Nephron progenitor cell (in vitro differentiated cells): ENCODE data around the gene RALB.

Source experiments
- DNase-seq: peaks from one replicate; pipeline ENCODE4 v3.0.0; 2021
- H3K27ac Mint-ChIP-seq: 2 replicates; pipeline ENCODE4 v1.8.0; 2021; ENCODE audit warnings: mild to moderate bottlenecking, moderate library complexity, mixed read lengths
- H3K27me3 Mint-ChIP-seq: 2 replicates; pipeline ENCODE4 v1.8.0; 2021; ENCODE audit warnings: mild to moderate bottlenecking, low read depth, mixed read lengths; ENCODE audit not compliant: poor library complexity
- H3K36me3 Mint-ChIP-seq: 2 replicates; pipeline ENCODE4 v1.8.0; 2021; ENCODE audit warnings: low read depth, mixed read lengths
- H3K4me1 Mint-ChIP-seq: 2 replicates; pipeline ENCODE4 v1.8.0; 2021; ENCODE audit warnings: mixed read lengths
- H3K4me3 Mint-ChIP-seq: 2 replicates; pipeline ENCODE4 v1.8.0; 2021; ENCODE audit warnings: mild to moderate bottlenecking, moderate library complexity, mixed read lengths
- H3K9me3 Mint-ChIP-seq: 2 replicates; pipeline ENCODE4 v1.8.0; 2021; ENCODE audit warnings: mild to moderate bottlenecking, moderate library complexity, mixed read lengths
- TF ChIP-seq, protein P1 (sequence below): fragments of 200-600 bp; sonication (generic); IDR thresholded peaks from 2 replicates; pipeline ENCODE4 v1.5.0; 2021; ENCODE audit warnings: antibody characterized with exemption

Gene RALB

DNA sequence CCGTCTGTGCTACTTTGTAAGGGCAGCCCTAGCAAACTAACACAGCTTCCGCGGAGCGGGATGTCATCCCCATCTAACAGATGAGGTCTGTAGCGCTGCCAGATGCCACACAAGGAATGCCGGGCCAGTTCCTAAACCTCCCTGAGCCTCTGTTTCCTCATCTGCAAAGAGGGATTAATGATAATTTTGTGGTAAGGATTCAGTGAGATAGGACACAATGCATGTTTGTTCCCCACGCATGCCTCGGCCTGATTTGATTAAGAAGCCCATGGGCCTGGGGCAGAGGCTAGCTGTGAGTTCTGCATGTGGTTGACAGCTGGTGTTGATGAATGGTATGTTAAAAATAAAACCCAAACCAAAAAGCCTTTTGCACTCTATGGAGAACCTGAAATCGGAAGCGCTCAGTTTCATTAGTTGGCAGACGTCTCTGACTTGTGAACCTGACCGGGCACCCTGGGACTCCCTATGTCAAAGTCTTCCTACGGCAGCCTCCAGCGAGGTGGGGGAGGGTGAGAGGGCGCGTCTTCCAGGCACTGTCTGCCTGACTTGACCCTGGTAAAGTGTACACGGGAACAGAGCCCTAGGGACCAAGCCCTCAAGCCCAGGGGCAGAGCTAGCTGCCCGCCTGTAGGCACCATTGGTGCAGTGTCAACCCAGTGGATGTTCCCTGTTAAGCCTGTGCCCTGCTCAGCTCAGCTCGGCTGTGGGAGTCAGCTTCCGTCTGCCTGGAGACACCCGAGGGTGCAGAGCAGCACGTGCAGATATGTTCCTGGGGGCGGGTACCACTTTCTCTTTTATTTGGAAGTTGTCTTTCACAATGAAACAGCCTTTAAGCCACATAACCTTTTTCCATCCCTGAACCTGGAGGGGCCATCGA lies 78.5 kb downstream of the RALB start:
- H3K36me3 Mint-ChIP-seq, result no peaks in the 10 kb centered on the region
- DNase-seq, result no peak
- no peak overlapping the region for H3K4me3 Mint-ChIP-seq
- peaks cover 3% of the 10 kb centered on the region for H3K4me1 Mint-ChIP-seq
- H3K27me3 Mint-ChIP-seq, result peaks cover 67% of the 10 kb centered on the region
- peaks cover 7% of the 10 kb centered on the region for H3K9me3 Mint-ChIP-seq
- no peak overlapping the region for H3K27ac Mint-ChIP-seq
- TF ChIP-seq, protein P1, sequence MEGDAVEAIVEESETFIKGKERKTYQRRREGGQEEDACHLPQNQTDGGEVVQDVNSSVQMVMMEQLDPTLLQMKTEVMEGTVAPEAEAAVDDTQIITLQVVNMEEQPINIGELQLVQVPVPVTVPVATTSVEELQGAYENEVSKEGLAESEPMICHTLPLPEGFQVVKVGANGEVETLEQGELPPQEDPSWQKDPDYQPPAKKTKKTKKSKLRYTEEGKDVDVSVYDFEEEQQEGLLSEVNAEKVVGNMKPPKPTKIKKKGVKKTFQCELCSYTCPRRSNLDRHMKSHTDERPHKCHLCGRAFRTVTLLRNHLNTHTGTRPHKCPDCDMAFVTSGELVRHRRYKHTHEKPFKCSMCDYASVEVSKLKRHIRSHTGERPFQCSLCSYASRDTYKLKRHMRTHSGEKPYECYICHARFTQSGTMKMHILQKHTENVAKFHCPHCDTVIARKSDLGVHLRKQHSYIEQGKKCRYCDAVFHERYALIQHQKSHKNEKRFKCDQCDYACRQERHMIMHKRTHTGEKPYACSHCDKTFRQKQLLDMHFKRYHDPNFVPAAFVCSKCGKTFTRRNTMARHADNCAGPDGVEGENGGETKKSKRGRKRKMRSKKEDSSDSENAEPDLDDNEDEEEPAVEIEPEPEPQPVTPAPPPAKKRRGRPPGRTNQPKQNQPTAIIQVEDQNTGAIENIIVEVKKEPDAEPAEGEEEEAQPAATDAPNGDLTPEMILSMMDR, result no peak

GRCh38 chr2:120331903-120332302 lies 79.3 kb downstream of the RALB start:
- Mint-ChIP-seq H3K9me3 (peaks cover 7% of the 10 kb centered on the region), H3K36me3 (no peaks in the 10 kb centered on the region), H3K4me3 (no peak overlapping the region), H3K27me3 (peaks cover 66% of the 10 kb centered on the region), H3K4me1 (peaks cover 7% of the 10 kb centered on the region), H3K27ac (no peak overlapping the region)
- DNase-seq, result no peak
- TF ChIP-seq, protein P1, result no peak

GRCh38 chr2:120332384-120332783 lies 79.7 kb downstream of the RALB start:
- Mint-ChIP-seq H3K9me3 (peaks cover 7% of the 10 kb centered on the region), H3K27ac (no peak overlapping the region), H3K4me3 (no peak overlapping the region), H3K4me1 (peaks cover 12% of the 10 kb centered on the region), H3K36me3 (no peaks in the 10 kb centered on the region), H3K27me3 (peaks cover 62% of the 10 kb centered on the region)
- TF ChIP-seq, protein P1, result no peak
- DNase-seq, result no peak

- no peak overlapping the region for H3K27ac Mint-ChIP-seq
- H3K36me3 Mint-ChIP-seq, result no peaks in the 10 kb centered on the region
- H3K4me1 Mint-ChIP-seq, result peaks cover 14% of the 10 kb centered on the region
- H3K27me3 Mint-ChIP-seq, result peaks cover 59% of the 10 kb centered on the region
- TF ChIP-seq, protein P1, result no peak
- DNase-seq, result no peak
- H3K9me3 Mint-ChIP-seq, result peaks cover 7% of the 10 kb centered on the region
- H3K4me3 Mint-ChIP-seq, result no peak overlapping the region
Measured at GRCh38 chr2:120334068-120334467, 81.4 kb downstream of the RALB start.

DNA sequence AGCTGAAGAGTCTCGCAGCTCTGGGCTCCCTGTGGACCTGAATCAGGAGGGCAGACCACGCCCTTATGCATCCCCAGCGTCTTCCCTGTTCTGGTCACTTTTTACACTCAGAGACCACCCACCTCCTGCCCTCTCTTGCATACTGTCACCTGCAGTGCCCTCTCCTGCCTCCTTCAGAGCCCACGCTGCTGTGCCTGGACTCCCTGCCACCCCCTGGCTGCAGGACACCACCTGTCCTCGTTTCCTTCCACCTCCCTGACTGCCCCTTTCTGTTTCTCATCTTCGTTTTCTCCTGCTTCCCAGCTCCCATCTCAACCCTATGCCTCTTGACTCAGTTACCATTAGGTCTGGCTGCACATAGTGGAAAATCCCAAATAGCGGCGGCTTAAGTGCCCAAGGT lies 84.1 kb downstream of the RALB start:
- Mint-ChIP-seq H3K4me1 (peaks cover 14% of the 10 kb centered on the region), H3K27me3 (peaks cover 73% of the 10 kb centered on the region), H3K36me3 (no peaks in the 10 kb centered on the region), H3K27ac (no peak overlapping the region), H3K9me3 (peaks cover 7% of the 10 kb centered on the region), H3K4me3 (no peak overlapping the region)
- TF ChIP-seq, protein P1, result no peak
- no peak for DNase-seq

- peaks cover 81% of the 10 kb centered on the region for H3K27me3 Mint-ChIP-seq
- no peaks in the 10 kb centered on the region for H3K36me3 Mint-ChIP-seq
- H3K27ac Mint-ChIP-seq, result no peak overlapping the region
- H3K9me3 Mint-ChIP-seq, result peaks cover 7% of the 10 kb centered on the region
- TF ChIP-seq, protein P1, result no peak
- H3K4me1 Mint-ChIP-seq, result peaks cover 17% of the 10 kb centered on the region
- no peak overlapping the region for H3K4me3 Mint-ChIP-seq
- no peak for DNase-seq
Measured at GRCh38 chr2:120338015-120338414, 85.4 kb downstream of the RALB start.
